SIG-M5 treated with dmso at 0.1 percent for 504 hours (cell line): ENCODE data around the gene ARHGEF12.
A peak's percentile ranks its signal among the peaks of the same experiment; 100 is the strongest.

Experiments used
- DNase-seq: peaks from one replicate; lab custom pipeline; 2025; ENCODE audit not compliant: unreplicated experiment; lab: John Stamatoyannopoulos, UW

Gene ARHGEF12

DNA sequence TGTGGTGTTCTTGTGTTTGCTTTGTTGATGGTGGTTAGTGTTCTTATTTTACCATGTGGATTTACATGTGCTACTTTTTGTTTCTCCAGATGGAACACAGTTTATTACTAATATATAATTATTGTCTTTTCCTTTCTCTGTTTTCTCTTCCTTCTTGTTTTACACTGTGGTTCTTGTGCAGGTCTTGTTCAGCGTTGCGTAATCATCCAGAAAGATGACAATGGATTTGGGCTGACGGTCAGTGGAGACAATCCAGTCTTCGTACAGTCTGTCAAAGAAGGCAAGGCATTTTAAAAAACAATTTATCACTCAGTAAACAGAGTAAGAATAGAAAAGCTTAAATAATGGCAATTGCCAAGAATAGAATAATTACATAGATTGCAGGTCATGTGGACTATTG lies 84.4 kb downstream of the ARHGEF12 start:
- no peak for DNase-seq

DNA sequence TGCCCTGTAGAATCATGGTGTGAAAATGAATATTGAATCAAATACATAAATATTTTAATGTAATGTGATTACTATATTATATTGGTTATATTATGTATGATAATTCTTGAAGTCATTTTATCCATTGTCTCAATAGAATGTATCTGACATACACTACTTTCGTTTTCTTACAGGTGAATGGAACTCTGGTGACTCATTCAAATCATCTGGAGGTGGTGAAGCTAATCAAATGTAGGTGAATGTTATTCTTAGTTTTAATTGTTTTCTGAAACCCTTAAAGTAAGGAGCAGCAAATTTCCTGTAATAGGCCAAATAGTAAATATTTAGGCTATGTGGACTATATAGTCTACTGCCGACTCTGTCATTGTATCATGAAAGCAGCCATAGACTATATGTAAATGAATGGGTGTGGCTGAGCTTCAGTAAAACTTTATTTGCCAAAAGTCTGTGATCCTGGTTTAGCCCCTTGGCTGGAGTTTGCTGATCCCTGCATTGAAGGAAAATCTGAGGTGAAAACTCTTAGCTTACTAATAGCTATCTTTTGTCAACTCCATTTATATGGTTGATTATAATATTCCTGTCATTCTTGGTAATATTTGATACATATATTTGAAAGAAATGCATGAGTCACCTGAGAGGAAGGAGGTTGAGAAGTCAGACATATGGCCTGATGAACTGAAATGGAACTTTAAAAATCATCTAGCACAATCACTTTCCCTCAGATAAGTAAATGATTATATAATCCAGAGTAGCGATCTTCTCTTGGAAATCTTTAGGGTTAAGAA lies 88.2 kb downstream of the ARHGEF12 start:
- no peak for DNase-seq

DNA sequence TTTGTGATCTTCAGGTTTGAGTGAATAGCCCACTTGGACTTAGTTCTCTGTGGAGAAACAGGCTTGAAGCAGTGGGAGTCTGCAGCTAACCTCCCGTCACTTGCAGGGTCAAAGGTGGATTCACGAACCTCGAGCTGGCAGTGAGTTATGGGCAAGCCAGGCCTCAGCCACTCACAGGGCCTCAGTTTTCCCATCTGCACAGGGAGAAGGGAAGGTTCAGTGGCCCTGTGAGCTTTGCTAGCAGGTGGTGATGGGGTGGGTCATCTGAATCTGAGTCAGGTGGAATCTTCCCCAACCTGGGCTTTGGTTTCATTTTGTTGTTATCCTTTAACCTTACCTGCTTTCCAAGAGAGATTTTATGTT lies 88.7 kb downstream of the ARHGEF12 start:
- no peak for DNase-seq

DNA sequence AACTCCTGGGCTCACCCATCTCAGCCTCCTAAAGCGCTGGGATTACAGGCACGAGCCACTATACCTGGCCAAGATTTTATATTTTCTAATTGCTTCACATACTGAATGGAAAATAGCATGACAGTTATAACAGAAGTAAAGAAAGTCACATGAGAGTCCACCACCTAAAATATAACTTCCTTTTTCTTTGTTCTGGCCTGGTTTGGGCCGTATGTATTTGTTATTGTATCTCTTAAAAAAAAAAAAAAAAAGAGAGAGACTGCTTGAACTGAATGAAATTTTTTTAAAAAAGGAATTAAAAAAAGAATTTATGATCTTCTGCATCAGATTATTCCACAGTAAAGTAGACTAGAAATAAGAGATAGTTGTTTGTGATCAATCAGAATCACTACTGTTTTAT lies 89.3 kb downstream of the ARHGEF12 start:
- no peak for DNase-seq

DNA sequence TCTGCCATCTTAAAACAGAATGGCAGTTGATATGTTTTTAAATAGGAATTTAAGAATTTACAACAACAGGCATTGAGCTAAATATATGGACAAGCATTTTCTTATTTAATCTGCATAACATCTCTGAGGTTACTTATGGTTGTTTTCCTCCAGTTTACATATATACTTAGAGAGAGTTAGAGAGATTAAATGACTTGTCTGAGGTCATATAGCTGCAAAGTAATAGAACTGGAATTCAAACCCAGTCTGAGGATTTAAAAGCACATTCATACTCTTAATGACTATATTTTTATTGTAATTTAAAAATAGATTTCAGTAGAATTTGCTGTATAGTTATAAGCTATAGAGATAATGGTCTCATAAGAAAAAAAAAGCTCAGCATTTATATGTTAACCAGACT lies 93.9 kb downstream of the ARHGEF12 start:
- DNase-seq = no peak

DNA sequence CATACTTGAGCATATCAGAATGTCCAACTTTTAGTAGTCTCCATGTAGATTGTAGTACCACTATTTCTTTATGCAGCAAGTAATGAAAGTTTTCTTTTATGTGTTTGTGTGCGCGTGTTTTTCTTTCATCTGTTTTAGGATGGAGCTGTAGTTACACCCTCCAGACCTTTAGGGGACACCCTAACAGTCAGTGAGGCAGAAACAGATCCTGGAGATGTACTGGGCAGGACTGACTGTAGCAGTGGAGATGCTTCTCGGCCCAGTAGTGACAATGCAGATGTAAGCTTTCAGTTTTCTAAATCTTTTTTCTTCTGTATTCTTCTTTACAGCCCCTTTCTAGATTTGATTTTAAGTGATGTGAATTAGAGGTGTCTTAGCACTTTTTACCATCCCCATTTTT lies 95.4 kb downstream of the ARHGEF12 start:
- no peak for DNase-seq

DNA sequence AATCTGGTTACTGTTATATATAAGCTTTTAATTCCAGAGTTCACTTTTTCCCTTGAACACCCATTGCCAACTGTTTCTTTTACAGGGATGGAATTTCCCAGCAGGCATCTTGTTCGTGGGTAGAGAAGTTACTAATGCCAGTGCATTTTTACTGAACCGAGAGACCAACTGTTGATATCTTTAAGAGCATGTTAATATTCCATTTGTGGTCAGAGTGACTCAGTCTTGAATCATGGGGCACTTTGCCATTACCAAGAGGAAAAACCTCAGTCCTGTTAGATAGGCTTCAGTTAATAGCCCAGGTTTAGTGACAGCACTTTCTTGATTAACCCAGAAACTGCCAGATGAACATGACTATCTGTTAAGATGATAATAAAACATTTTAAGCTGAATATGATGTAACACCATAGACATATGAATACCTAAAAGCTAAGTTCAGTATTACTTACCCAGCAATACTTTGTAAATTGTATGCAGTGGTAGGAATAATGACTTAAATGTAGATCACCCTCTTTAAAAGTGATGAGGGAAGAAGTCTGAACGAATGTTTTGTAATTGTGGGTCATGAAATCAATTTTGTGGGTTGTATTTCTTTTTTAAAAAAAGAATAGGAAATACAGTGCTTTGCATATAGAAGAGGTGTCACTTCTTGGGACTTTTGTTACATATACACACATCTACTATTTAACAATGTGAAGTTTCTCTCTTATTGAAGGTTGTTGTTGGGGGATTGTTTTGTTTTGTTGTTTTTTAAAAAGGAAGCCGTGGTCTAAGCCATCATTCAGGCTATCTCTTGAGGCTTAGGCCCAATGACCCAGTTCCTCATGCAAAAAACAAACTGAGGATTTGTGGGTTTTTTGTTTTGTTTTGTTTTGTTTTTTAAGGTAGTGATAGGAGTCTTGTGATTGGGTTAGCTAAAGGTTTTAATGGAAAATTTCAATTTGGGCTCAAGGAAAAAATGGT lies 96.1 kb downstream of the ARHGEF12 start:
- DNase-seq = peak; percentile 2

DNA sequence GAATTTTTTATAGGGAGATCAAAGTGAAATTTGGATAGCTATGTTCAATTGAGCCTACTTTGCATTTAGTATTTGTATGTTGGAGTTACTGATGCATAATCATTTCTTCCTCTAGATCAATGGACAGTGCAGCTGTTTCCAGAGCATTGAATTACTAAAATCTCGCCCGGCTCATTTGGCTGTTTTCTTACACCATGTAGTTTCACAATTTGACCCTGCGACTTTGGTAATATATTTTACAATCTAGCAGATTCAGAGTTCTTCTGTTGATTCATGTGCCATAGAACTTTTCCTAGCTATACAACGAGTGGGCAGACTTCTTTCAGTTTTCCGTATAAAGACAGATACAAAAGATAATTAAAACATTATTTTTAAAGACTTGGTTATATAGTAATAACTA lies 105.4 kb downstream of the ARHGEF12 start:
- no peak for DNase-seq

DNA sequence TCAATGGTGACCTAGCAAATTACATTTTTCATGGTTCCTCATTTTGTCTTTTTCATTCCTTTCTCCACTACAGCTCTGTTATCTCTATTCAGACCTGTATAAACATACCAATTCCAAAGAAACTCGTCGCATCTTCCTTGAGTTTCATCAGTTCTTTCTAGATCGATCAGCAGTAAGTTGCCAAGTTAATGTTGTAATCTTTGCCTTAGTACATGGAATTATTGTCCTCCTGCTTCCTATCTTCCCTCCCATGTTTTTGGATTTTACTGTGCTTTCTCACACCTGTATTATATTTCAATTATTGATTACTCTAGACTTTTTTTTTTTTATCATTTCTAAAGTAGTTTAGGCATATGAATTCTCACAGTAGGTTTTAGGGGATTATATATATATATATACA lies 105.8 kb downstream of the ARHGEF12 start:
- DNase-seq = no peak

DNA sequence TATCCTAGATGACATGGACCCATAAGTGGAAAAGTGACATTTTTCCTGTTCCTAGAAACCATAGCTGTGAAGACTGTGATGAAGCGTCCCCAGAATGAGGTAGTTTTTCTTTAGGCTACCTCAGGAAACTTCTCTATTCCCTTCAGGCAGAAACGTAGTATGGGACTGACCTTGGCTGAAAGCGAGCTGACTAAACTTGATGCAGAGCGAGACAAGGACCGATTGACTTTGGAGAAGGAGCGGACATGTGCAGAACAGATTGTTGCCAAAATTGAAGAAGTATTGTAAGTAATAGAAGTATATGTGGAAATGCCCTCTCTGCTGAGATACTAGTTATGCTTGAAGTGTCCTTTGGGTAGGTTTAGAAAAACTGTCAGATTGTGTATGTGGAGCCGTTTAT lies 110.6 kb downstream of the ARHGEF12 start:
- DNase-seq = no peak

DNA sequence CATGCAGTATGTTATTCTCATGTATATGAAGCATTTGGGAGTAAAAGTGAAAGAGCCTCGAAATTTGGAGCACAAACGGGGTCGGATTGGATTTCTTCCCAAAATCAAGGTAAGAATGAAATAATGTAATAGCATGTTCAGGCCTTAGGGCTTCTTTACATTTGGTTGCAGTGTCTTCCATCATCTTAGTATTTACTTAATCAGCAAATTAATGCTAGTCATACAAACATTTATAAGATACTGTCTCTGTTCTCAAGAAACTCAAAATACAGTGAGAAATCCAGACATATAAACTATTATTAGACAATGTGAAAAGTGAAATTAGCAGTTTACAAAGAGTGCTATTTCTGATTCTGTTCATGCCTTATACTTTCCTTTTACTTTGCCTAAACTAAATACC lies 112.0 kb downstream of the ARHGEF12 start:
- no peak for DNase-seq

DNA sequence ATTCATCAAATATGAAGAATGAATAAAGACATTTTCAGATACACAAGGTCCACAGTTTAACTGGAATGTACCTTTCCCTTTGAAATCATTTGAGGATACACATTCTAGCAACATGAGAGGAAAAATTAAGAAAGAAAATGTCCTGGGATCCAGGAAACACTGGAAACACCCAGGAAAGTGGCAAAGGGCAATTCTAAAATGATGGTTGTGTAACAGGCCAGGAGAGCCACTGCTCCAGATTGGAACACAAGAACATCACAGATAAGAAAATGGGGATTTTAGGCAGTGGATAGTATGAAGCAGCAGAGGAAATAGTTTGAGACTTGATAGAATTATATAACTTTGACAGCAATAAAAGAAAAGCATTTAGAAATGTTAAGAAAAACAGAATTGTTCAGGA lies 119.3 kb downstream of the ARHGEF12 start:
- no peak for DNase-seq

DNA sequence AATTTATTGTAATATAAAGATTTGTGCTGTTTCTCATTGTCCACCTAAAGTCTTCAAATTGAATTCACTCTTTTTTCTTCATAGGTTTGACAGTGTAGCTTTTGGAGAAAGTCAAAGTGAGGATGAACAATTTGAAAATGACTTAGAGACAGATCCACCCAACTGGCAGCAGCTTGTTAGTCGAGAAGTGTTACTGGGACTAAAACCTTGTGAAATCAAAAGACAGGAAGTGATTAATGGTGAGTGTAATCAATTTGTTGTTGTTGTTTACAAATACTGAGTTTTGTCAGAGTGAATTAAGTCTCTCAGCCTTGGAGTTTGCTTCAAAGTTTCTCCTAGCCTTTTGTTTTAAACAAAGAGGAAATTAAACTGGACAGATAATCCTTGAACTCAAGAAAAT lies 121.8 kb downstream of the ARHGEF12 start:
- no peak for DNase-seq

DNA sequence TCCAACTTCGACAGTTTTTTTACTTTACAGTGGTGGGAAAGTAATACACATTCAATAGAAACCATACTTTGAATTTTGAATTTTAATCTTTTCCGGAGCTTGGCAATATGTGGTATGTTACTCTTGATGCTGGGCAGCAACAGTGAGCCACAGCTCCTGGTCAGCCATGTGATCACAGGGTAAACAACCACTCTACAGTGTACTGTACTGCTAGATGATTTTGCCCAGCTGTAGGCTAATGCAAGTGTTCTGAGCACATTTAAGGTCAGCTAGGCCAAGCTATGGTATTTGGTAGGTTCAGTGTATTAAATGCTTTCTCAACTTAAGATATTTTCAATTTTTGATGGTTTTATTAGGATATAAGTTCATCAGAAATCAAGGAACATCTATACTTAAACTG lies 126.6 kb downstream of the ARHGEF12 start:
- DNase-seq = no peak

DNA sequence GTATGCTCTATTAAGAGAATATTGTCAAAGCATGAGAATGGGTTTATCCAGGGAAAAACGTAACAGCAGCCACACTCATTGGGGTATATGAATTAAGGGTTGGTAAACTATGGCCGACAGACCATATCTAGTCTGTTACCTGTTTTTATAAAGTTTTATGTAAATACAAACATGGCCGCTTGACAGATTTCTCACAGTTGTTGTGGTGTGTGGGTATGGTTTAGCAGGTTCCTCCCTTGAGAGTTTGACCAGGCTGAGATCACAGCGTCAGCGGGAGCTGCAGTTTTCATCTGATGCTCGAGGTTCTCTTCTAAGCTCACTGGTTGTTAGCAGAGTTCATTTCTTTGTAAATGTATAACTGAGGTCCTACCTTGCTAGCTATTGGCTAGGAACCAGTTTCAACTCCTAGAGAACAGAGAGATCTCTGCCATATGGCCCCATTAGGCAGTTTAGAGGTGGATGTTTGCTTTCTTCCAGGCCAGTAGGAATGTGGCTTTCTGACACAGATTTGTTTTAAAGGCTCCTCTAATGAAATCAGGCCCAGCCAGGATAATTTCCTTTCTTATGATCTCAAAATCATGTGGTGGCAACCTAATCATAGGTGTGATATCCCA lies 129.8 kb downstream of the ARHGEF12 start:
- DNase-seq = no peak

DNA sequence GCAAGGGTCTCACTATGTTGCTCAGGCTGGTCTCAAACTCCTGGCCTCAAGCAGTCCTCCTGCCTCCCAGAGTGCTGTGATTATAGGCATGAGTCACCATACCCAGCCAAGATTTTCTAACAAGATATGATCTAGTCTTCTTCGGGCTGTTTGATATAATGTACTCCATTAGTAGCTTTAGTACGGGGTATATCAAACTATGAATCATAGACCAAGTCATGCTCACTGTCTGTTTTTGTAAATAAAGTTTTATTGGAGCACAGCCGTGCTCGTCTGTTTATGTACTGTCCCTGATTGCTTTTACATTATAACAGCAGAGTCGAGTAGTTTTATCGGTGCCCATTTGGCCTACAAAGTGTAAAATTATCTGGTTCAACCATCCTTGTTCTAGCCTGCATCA lies 131.4 kb downstream of the ARHGEF12 start:
- no peak for DNase-seq

DNA sequence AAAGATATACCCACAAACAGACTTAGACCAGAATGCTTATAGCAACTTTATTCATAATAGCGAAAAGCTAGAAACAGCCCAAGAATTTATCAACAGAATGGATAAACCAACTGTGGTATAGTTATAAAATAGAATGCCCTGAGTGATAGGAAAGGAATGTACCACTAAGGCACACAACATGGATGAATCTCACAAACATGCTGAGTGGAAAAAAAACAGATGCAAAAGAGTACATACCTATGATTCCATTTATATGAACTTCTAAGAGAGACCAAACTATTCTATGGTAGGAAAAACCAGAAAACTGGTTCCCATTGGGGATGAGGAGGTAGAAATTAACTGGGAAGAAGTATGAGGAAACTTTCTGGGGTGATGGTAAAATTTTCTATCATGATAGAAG lies 134.9 kb downstream of the ARHGEF12 start:
- no peak for DNase-seq

DNA sequence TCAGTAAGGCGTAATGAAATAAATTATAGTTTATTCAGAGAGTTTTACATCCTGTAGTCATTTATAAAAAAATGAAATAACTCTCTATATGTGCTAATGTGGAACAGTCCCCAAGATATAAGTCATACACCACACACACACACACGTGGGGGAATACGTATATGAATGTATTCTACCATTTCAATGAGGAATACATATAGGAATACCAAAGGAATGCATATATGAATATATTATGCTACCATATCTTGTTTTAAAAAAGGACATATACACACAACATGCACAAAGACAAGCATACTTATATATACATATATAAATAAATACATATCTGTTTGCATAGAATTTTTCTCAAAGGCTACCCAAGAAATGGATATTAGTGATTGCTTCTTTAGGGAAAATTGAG lies 135.8 kb downstream of the ARHGEF12 start:
- DNase-seq = no peak

DNA sequence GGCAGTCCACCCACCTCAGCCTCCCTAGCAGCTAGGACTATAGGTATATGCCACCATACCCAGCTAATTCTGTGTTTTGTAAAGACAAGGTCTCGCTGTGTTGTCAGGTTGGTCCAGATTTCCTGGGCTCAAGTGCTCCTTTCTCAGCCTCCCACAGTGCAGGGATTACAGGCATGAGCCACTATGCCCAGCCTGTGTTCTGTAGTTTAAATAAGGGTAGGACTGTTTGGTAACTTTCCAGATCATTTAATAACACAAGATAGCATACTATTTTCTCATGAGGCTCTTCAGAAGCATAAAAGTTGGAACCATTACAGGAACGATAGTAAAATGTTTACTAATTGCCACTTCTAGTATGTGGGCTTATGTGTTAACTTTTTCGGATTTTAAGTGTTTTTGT lies 137.3 kb downstream of the ARHGEF12 start:
- DNase-seq = no peak

DNA sequence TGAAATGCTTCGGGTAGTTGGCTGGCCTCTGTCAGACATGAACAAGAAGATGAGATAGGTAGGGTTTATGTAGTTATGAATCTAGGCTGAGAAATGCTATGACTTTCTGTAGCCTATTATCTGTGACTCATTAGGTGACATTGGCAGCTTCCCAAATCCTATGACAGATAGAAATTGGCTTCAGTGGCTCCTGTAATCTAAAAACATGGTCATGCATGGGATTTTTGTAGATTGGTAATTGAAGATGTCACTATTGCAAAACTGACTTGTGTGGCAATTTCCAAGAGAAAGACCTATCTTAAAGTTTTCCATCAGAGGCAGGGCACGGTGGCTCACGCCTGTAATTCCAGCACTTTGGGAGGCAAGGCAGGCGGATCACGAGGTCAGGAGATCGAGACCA lies 145.9 kb downstream of the ARHGEF12 start:
- no peak for DNase-seq

DNA sequence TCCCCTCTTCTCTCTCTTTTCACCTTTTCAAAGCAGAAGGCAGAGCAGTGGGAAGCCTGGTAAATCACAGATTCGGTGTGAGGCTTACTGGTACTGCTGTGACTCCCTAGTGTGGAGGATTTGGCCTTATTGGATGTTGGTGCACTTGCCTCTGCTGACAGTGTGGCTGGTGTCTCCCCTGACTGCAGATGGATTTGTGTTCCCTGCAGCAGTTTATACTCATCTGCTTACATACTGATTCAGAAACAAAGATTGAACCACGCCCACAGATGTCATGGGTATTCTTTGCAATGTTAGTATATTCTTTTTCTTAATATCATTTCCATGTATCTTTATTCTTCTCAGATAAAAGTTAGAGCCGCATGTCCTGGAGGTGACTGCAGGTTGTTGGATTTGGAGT lies 148.5 kb downstream of the ARHGEF12 start:
- DNase-seq = no peak

DNA sequence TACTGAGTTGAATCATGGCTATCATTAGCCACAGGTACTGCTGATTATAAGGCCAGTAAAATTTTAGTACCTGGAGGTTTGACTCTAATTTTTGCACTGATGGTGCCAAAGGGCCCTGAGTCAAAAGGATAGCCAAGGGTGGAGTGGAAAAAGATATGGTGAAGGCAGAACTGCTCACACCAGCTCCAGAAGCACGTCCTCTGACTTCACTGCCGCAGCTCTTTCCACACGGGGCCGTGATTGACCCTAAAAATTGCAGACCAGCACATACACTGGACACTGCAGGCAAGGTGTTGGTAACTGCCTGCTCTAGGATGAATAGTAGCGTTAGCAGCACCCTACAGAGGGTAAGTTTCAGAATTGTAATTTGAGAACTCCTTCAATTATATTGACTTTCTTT lies 149.9 kb downstream of the ARHGEF12 start:
- DNase-seq = no peak
